SK-N-SH (cell line): Measurements from ENCODE around the gene CACNA1F. TPM values are rescaled to one million over a fixed set of nuclear protein-coding genes. Genes with fewer than 3 reads are reported as not detected.

Experiments
- CTCF ChIA-PET: fragments of 300-600, 350-600 bp; formaldehyde crosslinking; extraction: SDS; loops from one replicate; lab custom pipeline; 2021; lab: Yijun Ruan, JAX
- POLR2A ChIA-PET: fragments of 350-600 bp; sonication (Branson Sonifier 250); formaldehyde crosslinking; extraction: SDS; loops from one replicate; lab custom pipeline; 2020; ENCODE audit warnings: antibody characterized with exemption, inconsistent platforms; lab: Yijun Ruan, JAX
- DNase-seq: peaks from one replicate; pipeline ENCODE4 v3.0.0; 2012
- H2AFZ ChIP-seq: fragments of 200-600 bp; sonication (generic); 2 replicates; pipeline ENCODE4 v1.8.1; 2016; ENCODE audit warnings: antibody characterized with exemption, mild to moderate bottlenecking, low read depth
- H3F3A ChIP-seq: fragments of 200-600 bp; sonication (generic); replicated peaks from 2 replicates; pipeline ENCODE3; 2016; ENCODE audit warnings: antibody characterized with exemption, mild to moderate bottlenecking; ENCODE audit not compliant: insufficient read depth
- H3K27ac ChIP-seq, 2 experiments: fragments of 200-500 bp in 1 of 2; fragments of 200-600 bp in 1 of 2; sonication (Bioruptor generic) in 1 of 2; sonication (generic), shearing (Covaris generic) in 1 of 2; 2 replicates each; pipeline versions ENCODE4 v1.5.1 to v1.6.1; 2014 to 2016; ENCODE audit warnings: low read depth in 2 of 2, inconsistent platforms in 1 of 2, low read length in 1 of 2, mild to moderate bottlenecking in 1 of 2, mixed read lengths in 1 of 2
- H3K27me3 ChIP-seq: fragments of 200-600 bp; sonication (generic), shearing (Covaris generic); 2 replicates; pipeline ENCODE4 v1.6.1; 2016; ENCODE audit warnings: mixed run types; ENCODE audit not compliant: insufficient read depth
- H3K36me3 ChIP-seq, 2 experiments: fragments of 200-500 bp in 1 of 2; fragments of 200-600 bp in 1 of 2; sonication (Bioruptor generic) in 1 of 2; sonication (generic) in 1 of 2; replicated peaks in 1 of 2; 2 replicates each; pipeline versions ENCODE3 to v1.5.1; 2014 to 2016; ENCODE audit warnings: low read length in 1 of 2, mild to moderate bottlenecking in 1 of 2; ENCODE audit not compliant: insufficient read depth in 2 of 2, control insufficient read depth in 1 of 2
- H3K4me1 ChIP-seq, 2 experiments: fragments of 200-500 bp in 1 of 2; fragments of 200-600 bp in 1 of 2; sonication (Bioruptor generic) in 1 of 2; sonication (generic), shearing (Covaris generic) in 1 of 2; 2 replicates each; pipeline versions ENCODE4 v1.5.1 to v1.6.1; 2014 to 2016; ENCODE audit warnings: low read depth in 1 of 2, low read length in 1 of 2, mixed run types in 1 of 2; ENCODE audit not compliant: insufficient read depth in 2 of 2, control insufficient read depth in 1 of 2
- H3K4me2 ChIP-seq: fragments of 200-600 bp; sonication (generic), shearing (Covaris generic); 2 replicates; pipeline ENCODE4 v1.6.1; 2017; ENCODE audit warnings: mixed run types
- H3K4me3 ChIP-seq, 2 experiments: fragments of 200-500 bp in 1 of 2; fragments of 200-600 bp in 1 of 2; sonication (Bioruptor generic) in 1 of 2; sonication (generic), shearing (Covaris generic) in 1 of 2; 2 replicates each; pipeline versions ENCODE4 v1.5.1 to v1.8.1; 2014 to 2016; ENCODE audit warnings: low read depth in 2 of 2, inconsistent platforms in 1 of 2, low read length in 1 of 2, mild to moderate bottlenecking in 1 of 2, mixed read lengths in 1 of 2, moderate library complexity in 1 of 2
- H3K79me2 ChIP-seq: fragments of 200-600 bp; sonication (generic); 2 replicates; pipeline ENCODE4 v1.8.1; 2017; ENCODE audit warnings: mild to moderate bottlenecking; ENCODE audit not compliant: insufficient read depth
- H3K9ac ChIP-seq: fragments of 200-600 bp; sonication (generic); 2 replicates; pipeline ENCODE4 v1.6.1; 2017; ENCODE audit warnings: mixed run types
- H3K9me2 ChIP-seq: fragments of 200-600 bp; sonication (generic); 2 replicates; pipeline ENCODE4 v1.6.1; 2017; ENCODE audit warnings: mixed run types
- H3K9me3 ChIP-seq: fragments of 200-600 bp; sonication (generic); 2 replicates; pipeline ENCODE4 v1.6.1; 2017; ENCODE audit warnings: mixed run types, mild to moderate bottlenecking, moderate library complexity
- H4K20me1 ChIP-seq: fragments of 200-600 bp; sonication (generic); 2 replicates; pipeline ENCODE4 v1.6.1; 2017; ENCODE audit warnings: mild to moderate bottlenecking, mixed run types; ENCODE audit not compliant: insufficient read depth
- EZH2phosphoT487 ChIP-seq: fragments of 200-600 bp; sonication (generic); IDR thresholded peaks from 2 replicates; pipeline ENCODE4 v1.6.1; 2017; ENCODE audit warnings: low read depth, mixed run types, mild to moderate bottlenecking, antibody characterized with exemption, moderate library complexity, borderline replicate concordance
- GATA2 ChIP-seq: sonication (generic); formaldehyde crosslinking; IDR thresholded peaks from 2 replicates; pipeline ENCODE4 v1.5.0; 2020; ENCODE audit warnings: mild to moderate bottlenecking, missing genetic modification reagents
- IRF3 ChIP-seq: fragments of 150-350 bp; IDR thresholded peaks from 2 replicates; pipeline ENCODE4 v1.6.1; 2016; ENCODE audit warnings: mild to moderate bottlenecking, low read depth, low read length
- MAX ChIP-seq: IDR thresholded peaks from 2 replicates; pipeline ENCODE4 v1.4.0; 2012; ENCODE audit warnings: low read depth
- NFIC ChIP-seq: IDR thresholded peaks from 2 replicates; pipeline ENCODE4 v1.4.0; 2012; ENCODE audit warnings: borderline replicate concordance
- PBX3 ChIP-seq: IDR thresholded peaks from 2 replicates; pipeline ENCODE4; 2012
- RAD21 ChIP-seq: IDR thresholded peaks from 2 replicates; pipeline ENCODE4 v1.6.1; 2012; ENCODE audit warnings: mild to moderate bottlenecking, low read length
- REST ChIP-seq: IDR thresholded peaks from 2 replicates; pipeline ENCODE4 v1.6.1; 2012; ENCODE audit warnings: mild to moderate bottlenecking, low read depth, low read length, moderate library complexity
- RFX5 ChIP-seq: IDR thresholded peaks from 2 replicates; pipeline ENCODE4 v1.6.1; 2012; ENCODE audit warnings: mild to moderate bottlenecking, improper control_type of control experiment, low read length
- SMC3 ChIP-seq: IDR thresholded peaks from 2 replicates; pipeline ENCODE4 v1.6.1; 2012; ENCODE audit warnings: low read depth, low read length, improper control_type of control experiment
- TCF12 ChIP-seq: IDR thresholded peaks from 2 replicates; pipeline ENCODE4 v1.4.0; 2012
- TEAD4 ChIP-seq: IDR thresholded peaks from 2 replicates; pipeline ENCODE4 v1.4.0; 2012; ENCODE audit warnings: mild to moderate bottlenecking, borderline replicate concordance; ENCODE audit not compliant: insufficient read depth
- YY1 ChIP-seq: IDR thresholded peaks from 2 replicates; pipeline ENCODE4 v1.4.0; 2012; ENCODE audit warnings: low read depth, mild to moderate bottlenecking
- ZBTB33 ChIP-seq: IDR thresholded peaks from 2 replicates; pipeline ENCODE4 v1.4.0; 2012; ENCODE audit warnings: low read depth, borderline replicate concordance
- WGBS: methylation state at CpG from one replicate; pipeline ENCODE4 v1.1.6; 2017; ENCODE audit warnings: low lambda C conversion rate; 5-methylcytosine and 5-hydroxymethylcytosine counted together
- polyA plus RNA-seq, 3 experiments: library from polyadenylated mRNA; depleted of rRNA; stranded (reverse); fragments of >200 nt; gene quantifications; 2 replicates each; pipeline ENCODE4 v1.2.3, GENCODE V29; 2012

The CACNA1F gene
- polyA plus RNA-seq, 1 of the 3 experiments (the other 2 are of a cell fraction) = not detected

GRCh38 chrX:49225858-49226257 lies 7.3 kb downstream of the CACNA1F start:
- CTCF ChIA-PET = no interaction called here
- no peak overlapping the region for H3K9ac ChIP-seq
- H4K20me1 ChIP-seq = no peaks in the 10 kb centered on the region
- no peak overlapping the region for H3K4me2 ChIP-seq
- no peaks in the 10 kb centered on the region for H3K9me2 ChIP-seq
- H2AFZ ChIP-seq = no peak overlapping the region
- peaks cover 6% of the 10 kb centered on the region; the same call in 1 of the 2 replicates for H3K27me3 ChIP-seq
- H3K36me3 ChIP-seq = no peaks in the 10 kb centered on the region
- no peak for TF ChIP-seq SMC3
- TF ChIP-seq REST = no peak
- no peak for TF ChIP-seq EZH2phosphoT487
- TF ChIP-seq MAX = no peak
- TF ChIP-seq PBX3 = no peak
- no peak for TF ChIP-seq TEAD4
- TF ChIP-seq RFX5 = no peak
- TF ChIP-seq ZBTB33 = no peak
- H3K79me2 ChIP-seq = no peaks in the 10 kb centered on the region
- no peaks in the 10 kb centered on the region for H3K4me1 ChIP-seq
- no peaks in the 10 kb centered on the region for H3K9me3 ChIP-seq
- WGBS = 40% methylated on average over 14 of the region's 14 CpGs
- H3K27ac ChIP-seq = no peak overlapping the region
- no peaks in the 10 kb centered on the region for H3F3A ChIP-seq
- POLR2A ChIA-PET = no interaction called here
- no peak for DNase-seq
- H3K4me3 ChIP-seq = no peak overlapping the region

GRCh38 chrX:49221868-49222267 lies 11.3 kb downstream of the CACNA1F start:
- Histone ChIP-seq H3K9me2 (no peaks in the 10 kb centered on the region), H3K79me2 (no peaks in the 10 kb centered on the region), H3K4me1 (no peaks in the 10 kb centered on the region), H3K4me2 (no peak overlapping the region), H3K27ac (no peak overlapping the region), H3K9ac (no peak overlapping the region), H3K4me3 (no peak overlapping the region), H4K20me1 (no peaks in the 10 kb centered on the region), H2AFZ (no peak overlapping the region), H3K9me3 (no peaks in the 10 kb centered on the region), H3F3A (no peaks in the 10 kb centered on the region), H3K36me3 (no peaks in the 10 kb centered on the region), H3K27me3 (peaks cover 10% of the 10 kb centered on the region; the same call in 1 of the 2 replicates)
- ChIA-PET POLR2A (no interaction called here), CTCF (no interaction called here)
- 6% methylated on average over 2 of the region's 2 CpGs for WGBS
- no peak for DNase-seq
- no peak for TF ChIP-seq NFIC
- TF ChIP-seq IRF3 = no peak
- TF ChIP-seq GATA2 (CRISPR knock-in tag) = no peak
- TF ChIP-seq TCF12 = no peak
- TF ChIP-seq YY1 = no peak
- TF ChIP-seq RAD21 = no peak
